HFF-Myc (cell line): ENCODE data around the gene BRCA2.

ENCODE experiments used
- DNase-seq: peaks from one replicate; pipeline ENCODE4 v3.0.0-alpha.2; 2011; ENCODE audit warnings: low read depth; ENCODE audit errors: extremely low read depth
- H3K4me3 ChIP-seq: replicated peaks from 2 replicates; pipeline ENCODE4 v1.5.1; 2011; ENCODE audit warnings: low read depth, mild to moderate bottlenecking, control low read depth, low read length
- CTCF ChIP-seq: IDR thresholded peaks from 2 replicates; pipeline ENCODE4 v1.5.1; 2012; ENCODE audit warnings: mild to moderate bottlenecking, low read depth, low read length, control low read depth; ENCODE audit errors: missing control alignments

The BRCA2 gene

GRCh38 chr13:32403108-32403507, 87.8 kb downstream of the BRCA2 start:
- DNase-seq: no peak
- no peak overlapping the region for H3K4me3 ChIP-seq
- no peak for TF ChIP-seq CTCF

GRCh38 chr13:32407854-32408253, 92.5 kb downstream of the BRCA2 start:
- H3K4me3 ChIP-seq: no peak overlapping the region
- TF ChIP-seq CTCF: no peak
- DNase-seq: no peak

- H3K4me3 ChIP-seq: no peak overlapping the region
- TF ChIP-seq CTCF: no peak
- DNase-seq: no peak
These were observed 93.1 kb downstream of the BRCA2 start for GRCh38 chr13:32408296-32409000.

- no peak overlapping the region for H3K4me3 ChIP-seq
- TF ChIP-seq CTCF: no peak
- no peak for DNase-seq
These were observed 93.6 kb downstream of the BRCA2 start for GRCh38 chr13:32409001-32409313.

GRCh38 chr13:32409561-32410421, 94.5 kb downstream of the BRCA2 start:
- TF ChIP-seq CTCF: no peak
- H3K4me3 ChIP-seq: no peak overlapping the region
- DNase-seq: no peak

- TF ChIP-seq CTCF: no peak
- no peak for DNase-seq
- no peak overlapping the region for H3K4me3 ChIP-seq
These were observed 98.0 kb downstream of the BRCA2 start for GRCh38 chr13:32413284-32413683.
